OCI-LY7 (cell line): ENCODE data around the gene PTPRU. TPM values are rescaled to one million over a fixed set of nuclear protein-coding genes. Genes with fewer than 3 reads are reported as not detected.

Experiments
- BruUV-seq: library from RNA; stranded (reverse); fragments of 400-500 nt; replicated peaks from 2 replicates; lab custom pipeline; 2021; lab: Mats Ljungman, UMichigan
- CTCF ChIA-PET: fragments of 300-600 bp; sonication (Branson Sonifier 250); formaldehyde crosslinking; loops from one replicate; lab custom pipeline; 2022; ENCODE audit warnings: antibody characterized with exemption; ENCODE audit not compliant: unreplicated experiment; lab: Charles Lee
- POLR2A ChIA-PET: fragments of 300-600 bp; sonication (Branson Sonifier 250); formaldehyde crosslinking; loops from one replicate; lab custom pipeline; 2022; ENCODE audit warnings: antibody characterized with exemption; lab: Charles Lee
- DNase-seq: peaks from one replicate; pipeline ENCODE4 v3.0.0-alpha.2; 2015; ENCODE audit warnings: low spot score
- H2AFZ ChIP-seq: fragments of 200-600 bp; sonication (generic), shearing (Covaris generic); 2 replicates; pipeline ENCODE4 v1.6.1; 2014; ENCODE audit warnings: mild to moderate bottlenecking, antibody characterized with exemption, low read length, moderate library complexity
- H3K27ac ChIP-seq: fragments of 200-600 bp; sonication (generic); 2 replicates; pipeline ENCODE4 v1.5.1; 2014; ENCODE audit warnings: mixed run types, low read depth, mild to moderate bottlenecking, moderate library complexity, low read length, inconsistent platforms; ENCODE audit not compliant: poor library complexity, severe bottlenecking
- H3K36me3 ChIP-seq: fragments of 200-600 bp; sonication (generic); 2 replicates; pipeline ENCODE4 v1.6.1; 2014; ENCODE audit warnings: mild to moderate bottlenecking, antibody characterized with exemption, low read length, moderate library complexity, mixed read lengths; ENCODE audit not compliant: insufficient read depth
- H3K4me1 ChIP-seq: fragments of 200-600 bp; sonication (generic); 2 replicates; pipeline ENCODE4 v1.5.1; 2014; ENCODE audit warnings: mild to moderate bottlenecking, low read length; ENCODE audit not compliant: insufficient read depth, poor library complexity, severe bottlenecking
- H3K4me2 ChIP-seq: fragments of 200-600 bp; sonication (generic); 2 replicates; pipeline ENCODE4 v1.6.1; 2014; ENCODE audit warnings: mild to moderate bottlenecking, low read length
- H3K4me3 ChIP-seq: fragments of 200-600 bp; sonication (generic); 2 replicates; pipeline ENCODE4 v1.5.1; 2014; ENCODE audit warnings: mild to moderate bottlenecking, low read depth, low read length; ENCODE audit not compliant: poor library complexity, severe bottlenecking
- H3K79me2 ChIP-seq: fragments of 200-600 bp; sonication (generic); 2 replicates; pipeline ENCODE4 v1.6.1; 2016; ENCODE audit warnings: low read depth, mild to moderate bottlenecking, low read length, moderate library complexity, mixed read lengths; ENCODE audit not compliant: insufficient read depth
- H3K9me2 ChIP-seq: fragments of 200-600 bp; sonication (generic); 2 replicates; pipeline ENCODE4 v1.6.1; 2016; ENCODE audit warnings: mild to moderate bottlenecking, low read length, mixed read lengths; ENCODE audit not compliant: insufficient read depth
- H3K9me3 ChIP-seq: fragments of 200-600 bp; sonication (generic); 2 replicates; pipeline ENCODE4 v1.6.1; 2014; ENCODE audit warnings: mild to moderate bottlenecking, mixed run types, low read length, mixed read lengths
- H4K20me1 ChIP-seq: fragments of 200-600 bp; sonication (generic); 2 replicates; pipeline ENCODE4 v1.6.1; 2014; ENCODE audit warnings: mild to moderate bottlenecking, antibody characterized with exemption, low read length, moderate library complexity, mixed read lengths; ENCODE audit not compliant: insufficient read depth
- CTCF ChIP-seq: fragments of 200-600 bp; sonication (generic); conservative IDR thresholded peaks from 2 replicates; pipeline ENCODE4 v1.5.1; 2014; ENCODE audit warnings: mild to moderate bottlenecking, antibody characterized with exemption, low read length, moderate library complexity, mixed read lengths
- EZH2phosphoT487 ChIP-seq: fragments of 200-600 bp; sonication (generic); IDR thresholded peaks from 2 replicates; pipeline ENCODE4 v1.6.1; 2018; ENCODE audit warnings: low read depth, borderline replicate concordance, mild to moderate bottlenecking, mixed run types, antibody characterized with exemption, low read length, moderate library complexity, mixed read lengths
- intact Hi-C: fragments of 100-400 bp; cut with micrococcal nuclease; formaldehyde crosslinking; loops from one replicate; pipeline ENCODE4 v1.10.0; 2022; ENCODE audit not compliant: unreplicated experiment
- total RNA-seq, 2 experiments: library from RNA; depleted of rRNA in 1 of 2; stranded (reverse); fragments of >200 nt in 1 of 2; shearing (Covaris generic) in 1 of 2; gene quantifications; 2 replicates each; pipeline ENCODE4 v1.2.3, GENCODE V29; 2014 to 2022

Gene PTPRU
- total RNA-seq, 2 experiments from 2014 or later = 2.5 to 4.6 TPM

GRCh38 chr1:29363536-29363935 is 127.2 kb downstream of the PTPRU start:
- BruUV-seq = no TSS peak
- TF ChIP-seq EZH2phosphoT487 = no peak
- TF ChIP-seq CTCF = no peak
- Histone ChIP-seq H3K4me2 (no peak overlapping the region), H3K27ac (no peak overlapping the region), H2AFZ (no peak overlapping the region), H3K9me2 (no peaks in the 10 kb centered on the region), H3K4me1 (no peaks in the 10 kb centered on the region), H3K36me3 (no peaks in the 10 kb centered on the region), H3K4me3 (no peak overlapping the region), H4K20me1 (no peaks in the 10 kb centered on the region), H3K79me2 (no peaks in the 10 kb centered on the region), H3K9me3 (no peaks in the 10 kb centered on the region)
- ChIA-PET CTCF (no interaction called here), POLR2A (no interaction called here)
- no peak for DNase-seq
- intact Hi-C loops = no loop called here

- Histone ChIP-seq H3K4me3 (no peak overlapping the region), H3K27ac (no peak overlapping the region), H3K9me2 (no peaks in the 10 kb centered on the region), H3K9me3 (no peaks in the 10 kb centered on the region), H3K4me2 (no peak overlapping the region), H3K4me1 (no peaks in the 10 kb centered on the region), H3K36me3 (no peaks in the 10 kb centered on the region), H4K20me1 (no peaks in the 10 kb centered on the region), H3K79me2 (no peaks in the 10 kb centered on the region), H2AFZ (no peak overlapping the region)
- no TSS peak for BruUV-seq
- ChIA-PET POLR2A (no interaction called here), CTCF (no interaction called here)
- no peak for DNase-seq
- intact Hi-C loops = no loop called here
- no peak for TF ChIP-seq EZH2phosphoT487
- TF ChIP-seq CTCF = no peak
Measured at GRCh38 chr1:29364101-29364678, 127.9 kb downstream of the PTPRU start.

DNA sequence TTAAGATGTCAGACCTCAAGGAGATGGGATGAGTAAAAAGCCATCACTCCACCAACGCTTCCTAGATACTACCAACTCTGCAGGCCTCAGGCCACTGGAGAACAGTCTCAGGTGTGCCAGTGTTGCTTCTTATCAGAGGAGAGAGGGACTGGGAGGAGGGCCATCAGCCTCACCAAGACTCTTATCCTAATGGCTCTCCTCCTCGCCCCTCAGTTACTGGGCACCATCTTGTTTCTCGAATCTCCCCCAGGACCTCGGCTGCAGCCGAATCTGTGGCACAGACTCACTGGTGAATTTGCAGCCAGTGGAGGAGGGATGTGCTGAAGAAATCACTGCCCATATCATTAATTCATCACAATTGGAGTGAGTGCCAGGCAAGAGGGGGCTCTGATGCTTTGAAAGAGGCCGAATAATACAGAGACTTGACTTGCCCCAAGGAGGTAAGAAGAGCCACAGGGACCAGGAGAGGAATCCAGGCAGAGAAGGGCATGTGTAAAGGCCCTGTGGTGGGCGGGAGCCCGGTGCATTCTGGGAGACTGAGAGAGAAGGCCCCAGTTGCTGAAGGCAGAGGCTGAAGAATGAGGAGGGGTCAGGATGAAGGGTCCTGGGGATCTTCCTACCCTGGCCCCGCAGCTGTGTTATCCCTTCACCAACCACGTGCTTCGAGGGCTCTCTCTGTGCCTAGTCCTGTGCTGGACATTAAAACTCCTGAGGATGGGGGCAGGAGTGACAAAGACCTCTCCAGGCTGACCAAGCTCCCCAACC is 129.8 kb downstream of the PTPRU start:
- no peak for TF ChIP-seq EZH2phosphoT487
- Histone ChIP-seq H3K27ac (no peak overlapping the region), H3K36me3 (no peaks in the 10 kb centered on the region), H3K4me1 (no peaks in the 10 kb centered on the region), H3K4me2 (no peak overlapping the region), H3K9me2 (no peaks in the 10 kb centered on the region), H3K79me2 (no peaks in the 10 kb centered on the region), H3K9me3 (no peaks in the 10 kb centered on the region), H4K20me1 (no peaks in the 10 kb centered on the region), H3K4me3 (no peak overlapping the region), H2AFZ (no peak overlapping the region)
- intact Hi-C loops = no loop called here
- ChIA-PET POLR2A (interaction anchor here (0.7 kb wide), 1 partner anchor 1138 kb away, joined by 4 read pairs; no protein-coding TSS in a partner anchor), CTCF (no interaction called here)
- no peak for DNase-seq
- BruUV-seq = no TSS peak
